GM12874 (cell line): ENCODE measurements around the gene LYPLAL1.

Experiments
- TF ChIP-seq, protein P1 (sequence below): IDR thresholded peaks from 2 replicates; pipeline ENCODE4 v1.5.1; 2011; ENCODE audit warnings: low read depth, mild to moderate bottlenecking, control low read depth, low read length, moderate library complexity; ENCODE audit not compliant: insufficient read depth

The LYPLAL1 gene

DNA sequence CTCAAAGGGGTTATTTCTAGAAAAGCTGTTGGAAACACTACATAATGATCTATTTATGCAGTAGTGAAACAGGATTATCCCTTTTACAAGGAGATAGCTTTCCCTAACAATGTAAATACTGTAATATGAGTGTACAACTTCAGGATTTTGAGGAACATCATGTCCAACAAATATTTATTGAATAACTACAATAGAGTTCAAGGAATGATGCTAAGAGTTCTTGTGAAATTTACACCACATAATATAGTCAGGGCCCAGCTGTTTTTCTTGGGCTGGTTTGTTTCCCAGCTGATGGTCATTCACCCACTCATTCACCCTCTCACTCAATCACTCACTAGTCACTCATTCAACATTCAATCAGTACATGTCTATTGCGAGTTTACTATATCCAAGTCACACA is 12.3 kb upstream of the LYPLAL1 start:
- TF ChIP-seq, protein P1, sequence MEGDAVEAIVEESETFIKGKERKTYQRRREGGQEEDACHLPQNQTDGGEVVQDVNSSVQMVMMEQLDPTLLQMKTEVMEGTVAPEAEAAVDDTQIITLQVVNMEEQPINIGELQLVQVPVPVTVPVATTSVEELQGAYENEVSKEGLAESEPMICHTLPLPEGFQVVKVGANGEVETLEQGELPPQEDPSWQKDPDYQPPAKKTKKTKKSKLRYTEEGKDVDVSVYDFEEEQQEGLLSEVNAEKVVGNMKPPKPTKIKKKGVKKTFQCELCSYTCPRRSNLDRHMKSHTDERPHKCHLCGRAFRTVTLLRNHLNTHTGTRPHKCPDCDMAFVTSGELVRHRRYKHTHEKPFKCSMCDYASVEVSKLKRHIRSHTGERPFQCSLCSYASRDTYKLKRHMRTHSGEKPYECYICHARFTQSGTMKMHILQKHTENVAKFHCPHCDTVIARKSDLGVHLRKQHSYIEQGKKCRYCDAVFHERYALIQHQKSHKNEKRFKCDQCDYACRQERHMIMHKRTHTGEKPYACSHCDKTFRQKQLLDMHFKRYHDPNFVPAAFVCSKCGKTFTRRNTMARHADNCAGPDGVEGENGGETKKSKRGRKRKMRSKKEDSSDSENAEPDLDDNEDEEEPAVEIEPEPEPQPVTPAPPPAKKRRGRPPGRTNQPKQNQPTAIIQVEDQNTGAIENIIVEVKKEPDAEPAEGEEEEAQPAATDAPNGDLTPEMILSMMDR: no peak

DNA sequence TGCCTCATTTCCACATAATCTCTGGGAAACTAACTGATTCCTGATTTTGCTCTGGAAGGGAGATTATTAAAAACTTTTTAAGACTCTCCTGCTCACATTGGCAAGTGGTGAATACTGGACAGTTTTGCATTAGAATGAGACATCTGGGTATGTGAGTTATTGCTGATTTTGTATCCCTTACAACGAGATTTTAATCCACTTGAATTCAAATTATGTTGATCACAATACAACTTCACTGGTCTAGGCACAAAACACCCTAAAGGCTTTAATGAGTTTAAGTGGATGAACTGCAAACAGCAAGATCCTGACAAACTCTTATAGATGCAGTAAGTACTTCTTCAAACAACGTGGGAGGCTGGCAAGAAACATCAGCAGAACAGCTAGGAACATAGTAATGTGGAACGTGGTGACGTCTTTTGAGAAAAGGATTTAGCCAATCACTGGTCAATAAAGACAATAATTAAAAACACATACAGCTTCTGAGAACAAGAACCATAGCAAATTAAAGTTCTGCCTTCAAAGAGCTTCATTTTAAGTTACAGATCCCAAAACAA is 10.2 kb upstream of the LYPLAL1 start:
- TF ChIP-seq, protein P1: no peak

DNA sequence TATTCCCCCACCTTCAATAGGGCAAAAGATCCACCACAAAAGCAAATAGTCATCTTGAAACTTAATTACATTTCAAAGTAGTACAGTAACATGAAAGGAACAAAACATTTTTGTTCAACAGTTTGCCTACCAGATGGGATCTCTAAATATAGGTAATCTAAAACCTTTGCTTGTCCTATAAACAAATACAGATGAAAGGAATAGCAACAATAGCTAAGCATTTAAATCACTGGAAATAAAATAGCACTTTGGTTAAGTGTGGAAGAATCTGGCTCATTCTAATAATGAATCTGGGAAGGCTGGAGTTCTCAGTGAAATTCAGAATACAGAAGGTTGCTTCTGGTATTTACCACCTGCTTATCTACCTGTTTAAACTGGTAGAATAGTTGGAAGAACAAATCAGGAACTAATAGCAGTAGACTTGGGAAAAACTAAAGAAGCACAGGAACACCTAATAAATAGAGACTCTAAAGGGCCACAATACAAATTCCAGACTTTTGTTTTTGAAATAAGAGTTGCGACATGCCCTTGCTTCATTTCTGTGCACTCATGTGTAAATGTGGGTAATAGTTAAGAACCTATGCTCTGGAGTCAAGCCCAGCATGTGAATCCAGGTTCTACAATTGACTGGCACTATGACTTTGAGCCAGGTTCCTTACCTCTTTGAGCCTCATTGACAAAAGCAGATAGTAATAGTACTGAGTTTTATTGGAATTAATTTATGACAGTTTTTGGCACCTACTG is 2.3 kb upstream of the LYPLAL1 start:
- TF ChIP-seq, protein P1: no peak

DNA sequence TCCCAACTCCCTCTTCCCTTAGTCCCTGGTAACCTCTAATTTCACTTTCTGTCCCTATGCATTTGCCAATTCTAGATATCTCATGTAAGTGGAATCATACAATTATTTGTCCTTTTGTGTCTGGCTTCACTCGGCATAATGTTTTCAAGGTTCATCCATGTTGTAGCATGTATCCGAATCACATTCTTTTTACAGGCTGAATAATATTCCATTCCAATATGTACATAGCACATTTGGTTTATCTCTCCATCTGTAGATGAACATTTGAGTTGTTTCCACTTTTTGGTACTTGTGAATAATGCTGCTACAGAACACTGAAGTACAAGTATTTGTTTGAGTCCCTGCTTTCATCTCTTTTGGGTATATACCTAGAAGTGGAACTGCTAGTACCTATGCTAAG is 857 bp upstream of the LYPLAL1 start:
- TF ChIP-seq, protein P1: no peak

DNA sequence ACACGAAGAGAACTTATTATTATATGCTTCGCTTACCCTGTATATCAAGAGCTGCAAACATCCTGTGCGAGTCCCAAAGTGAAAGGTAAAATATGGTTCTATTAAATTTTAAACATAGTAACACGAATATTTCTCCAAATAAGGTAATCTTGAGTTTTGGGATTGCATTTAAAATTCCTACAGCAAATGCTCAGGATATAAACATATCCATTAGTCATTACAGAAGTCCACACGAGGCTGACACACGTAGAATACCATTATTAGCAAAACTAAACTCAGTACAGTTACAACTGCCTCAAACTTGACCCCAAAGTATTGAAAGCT is 282 bp upstream of the LYPLAL1 start:
- TF ChIP-seq, protein P1: no peak

DNA sequence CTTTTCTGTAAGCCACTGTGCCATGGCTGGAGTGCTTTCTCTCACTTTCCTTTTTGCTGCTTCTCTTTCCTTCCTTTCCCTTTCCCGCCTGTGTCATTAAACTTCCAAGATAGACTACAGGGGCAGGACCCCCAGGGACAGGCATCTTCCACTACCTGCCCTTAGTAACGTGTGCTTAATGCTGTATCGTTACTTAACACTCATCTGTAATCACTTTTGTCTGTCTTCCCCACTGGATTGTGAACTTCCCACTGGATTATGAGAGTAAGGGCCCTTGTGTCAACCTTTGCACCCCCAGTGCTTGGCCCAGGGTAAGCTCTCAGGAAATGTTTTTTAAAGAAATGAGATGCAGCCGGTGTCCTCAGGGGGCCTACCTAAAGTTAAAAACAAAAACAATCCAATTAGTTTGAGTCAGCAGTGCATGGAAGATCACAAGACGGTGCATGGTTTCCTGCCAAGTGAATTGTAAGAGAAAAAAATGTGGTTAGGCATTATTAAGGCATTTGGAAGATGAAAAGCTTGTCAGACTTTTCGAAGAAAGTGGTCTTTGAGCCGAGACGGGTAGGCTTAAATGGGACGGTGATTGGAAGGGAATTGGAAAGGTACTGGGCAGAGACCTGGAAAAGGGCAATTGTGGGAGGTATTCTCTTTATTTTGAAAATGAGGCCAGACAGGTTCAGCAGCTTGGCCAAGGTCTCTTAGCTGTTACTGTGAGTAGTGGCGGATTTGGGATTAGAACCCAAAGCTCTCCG is 958 bp downstream of the LYPLAL1 start:
- TF ChIP-seq, protein P1: no peak

DNA sequence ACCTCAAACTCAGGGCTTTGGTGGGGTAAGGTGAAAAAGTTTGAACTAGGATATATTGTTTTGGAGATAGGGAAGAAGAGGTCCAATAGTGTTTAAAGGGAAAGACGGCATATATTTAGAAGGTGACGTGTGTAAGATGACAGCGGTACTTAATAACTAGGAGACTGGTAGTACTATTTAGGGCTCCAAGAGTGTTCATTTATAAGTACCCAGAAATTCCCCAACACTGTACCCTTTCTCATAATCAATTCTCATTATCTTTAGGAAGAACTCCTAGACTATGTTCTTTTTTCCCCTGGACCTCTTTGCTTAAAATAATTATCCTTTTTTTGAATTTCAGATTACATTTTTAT is 1.5 kb downstream of the LYPLAL1 start:
- TF ChIP-seq, protein P1: no peak
